Sigmoid colon (tissue), 7 donors: ENCODE measurements around the gene CRADD. TPM values are rescaled to one million over a fixed set of nuclear protein-coding genes. Genes with fewer than 3 reads are reported as not detected.

Experiments used
- DNase-seq: peaks from one replicate; pipeline ENCODE4 v3.0.0-alpha.2; 2019
- H3K27ac ChIP-seq, 4 donors: fragments of 200-600 bp; sonication (generic); one replicate each; pipeline ENCODE4 v1.5.1; 2016 to 2019; ENCODE audit warnings: mild to moderate bottlenecking in 1 of 4
- H3K27me3 ChIP-seq, 3 donors: fragments of 200-600 bp; sonication (generic); one replicate each; pipeline ENCODE4 v1.5.1; 2019; ENCODE audit warnings: mild to moderate bottlenecking in 1 of 3
- H3K36me3 ChIP-seq, 4 donors: fragments of 200-600 bp; sonication (generic); one replicate each; pipeline ENCODE4 v1.5.1; 2016 to 2019
- H3K4me1 ChIP-seq, 4 donors: fragments of 200-600 bp; sonication (generic); one replicate each; pipeline ENCODE4 v1.5.1; 2017 to 2019
- H3K4me3 ChIP-seq, 4 donors: fragments of 200-600 bp; sonication (generic); one replicate each; pipeline ENCODE4 v1.5.1; 2017 to 2019; ENCODE audit warnings: mild to moderate bottlenecking in 2 of 4, moderate library complexity in 1 of 4
- H3K9me3 ChIP-seq, 4 donors: fragments of 200-600 bp in 3 of 4; sonication (generic) in 3 of 4; one replicate each; pipeline versions ENCODE4 v1.5.1 to v1.6.1; 2013 to 2019
- EP300 ChIP-seq, 4 donors: sonication (generic); formaldehyde crosslinking; IDR thresholded peaks; one replicate each; pipeline ENCODE4 v1.6.1; 2017; ENCODE audit warnings: antibody characterized with exemption in 4 of 4
- POLR2A ChIP-seq, 2 donors: fragments of 450-650 bp; IDR thresholded peaks; one replicate each; pipeline ENCODE4 v1.6.1; 2016; ENCODE audit warnings: antibody characterized with exemption in 2 of 2, mild to moderate bottlenecking in 2 of 2, moderate library complexity in 2 of 2
- POLR2AphosphoS5 ChIP-seq, 4 donors: sonication (generic); formaldehyde crosslinking; IDR thresholded peaks; one replicate each; pipeline ENCODE4 v1.6.1; 2017; ENCODE audit warnings: antibody characterized with exemption in 4 of 4
- WGBS, 2 donors: extraction: QIAGEN DNeasy Blood & Tissue Kit; methylation state at CpG; one replicate each; pipeline ENCODE4 v1.1.7; 2013; 5-methylcytosine and 5-hydroxymethylcytosine counted together
- intact Hi-C: fragments of 100-400 bp; cut with DNase I; formaldehyde crosslinking; loops from one replicate; pipeline ENCODE4 v1.15.1; 2023
- polyA plus RNA-seq, 3 donors: library from polyadenylated mRNA; stranded (reverse); fragments of 200-250 nt; gene quantifications; one replicate each; pipeline ENCODE4 v1.2.3, GENCODE V29; 2013
- total RNA-seq, 4 donors: library from RNA; depleted of rRNA; stranded (reverse); fragments of >200 nt; gene quantifications; one replicate each; pipeline ENCODE4 v1.1.0, GENCODE V29; 2016
- TF ChIP-seq, protein P1 (sequence below), 4 experiments: fragments of 450-650 bp in 3 of 4; fragments of 200-600 bp in 1 of 4; IDR thresholded peaks; one replicate each; pipeline ENCODE4 v1.5.1; 2016 to 2019; ENCODE audit warnings: antibody characterized with exemption in 4 of 4, mild to moderate bottlenecking in 3 of 4, moderate library complexity in 2 of 4
- donor health status: healthy with polysubstance abuse.
- donor health status: Bipolar disorder and iron deficiency.
- donor health status: healthy.

CRADD gene
- total and polyA plus RNA-seq, 7 donors = 14.1 to 98.9 (median 43.7) TPM

DNA sequence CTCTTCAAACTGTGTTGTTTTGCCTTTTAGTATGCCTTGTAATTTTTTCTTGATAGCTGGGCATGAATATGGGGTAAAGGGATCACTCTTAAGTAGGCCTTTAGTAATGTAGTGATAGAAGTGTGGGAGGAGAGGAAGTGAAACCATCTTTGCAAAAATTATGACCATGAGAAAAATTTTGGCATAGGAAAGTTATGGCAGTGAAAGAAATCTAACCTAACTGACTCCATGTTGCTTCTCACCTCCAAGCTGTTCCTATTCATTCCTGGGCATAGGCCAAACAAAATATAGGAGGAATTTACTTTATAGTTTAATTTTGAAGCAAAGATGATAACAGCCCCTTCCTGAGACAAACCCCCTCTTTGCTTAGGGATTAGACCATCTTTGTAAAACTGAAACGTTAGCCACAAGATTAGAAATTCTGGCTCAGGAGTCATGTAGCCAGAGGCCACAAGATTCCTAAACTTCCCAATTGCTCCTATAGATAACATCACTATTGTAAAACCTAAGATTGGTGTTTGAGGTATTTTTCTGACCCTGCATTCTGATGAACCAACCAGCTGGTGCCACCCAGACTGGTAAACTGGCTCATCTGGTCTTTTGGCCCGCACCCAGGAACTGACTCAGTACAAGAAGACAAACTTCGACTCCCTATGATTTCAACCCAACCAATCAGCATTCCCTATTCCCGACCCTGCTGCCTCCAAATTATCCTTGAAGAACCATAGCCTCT, 45.8 kb downstream of the CRADD start:
- TF ChIP-seq POLR2AphosphoS5 (IDR thresholded peaks at IDR 0.05) (no peak), POLR2A (IDR thresholded peaks at IDR 0.05) (no peak), EP300 (IDR thresholded peaks at IDR 0.05) (no peak)
- TF ChIP-seq, protein P1, sequence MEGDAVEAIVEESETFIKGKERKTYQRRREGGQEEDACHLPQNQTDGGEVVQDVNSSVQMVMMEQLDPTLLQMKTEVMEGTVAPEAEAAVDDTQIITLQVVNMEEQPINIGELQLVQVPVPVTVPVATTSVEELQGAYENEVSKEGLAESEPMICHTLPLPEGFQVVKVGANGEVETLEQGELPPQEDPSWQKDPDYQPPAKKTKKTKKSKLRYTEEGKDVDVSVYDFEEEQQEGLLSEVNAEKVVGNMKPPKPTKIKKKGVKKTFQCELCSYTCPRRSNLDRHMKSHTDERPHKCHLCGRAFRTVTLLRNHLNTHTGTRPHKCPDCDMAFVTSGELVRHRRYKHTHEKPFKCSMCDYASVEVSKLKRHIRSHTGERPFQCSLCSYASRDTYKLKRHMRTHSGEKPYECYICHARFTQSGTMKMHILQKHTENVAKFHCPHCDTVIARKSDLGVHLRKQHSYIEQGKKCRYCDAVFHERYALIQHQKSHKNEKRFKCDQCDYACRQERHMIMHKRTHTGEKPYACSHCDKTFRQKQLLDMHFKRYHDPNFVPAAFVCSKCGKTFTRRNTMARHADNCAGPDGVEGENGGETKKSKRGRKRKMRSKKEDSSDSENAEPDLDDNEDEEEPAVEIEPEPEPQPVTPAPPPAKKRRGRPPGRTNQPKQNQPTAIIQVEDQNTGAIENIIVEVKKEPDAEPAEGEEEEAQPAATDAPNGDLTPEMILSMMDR (IDR thresholded peaks at IDR 0.05) = no peak
- no peak for DNase-seq
- Histone ChIP-seq H3K9me3 (peaks cover 0 to 7% (median 0%) of the 10 kb centered on the region in 4 donors), H3K4me1 (peaks cover 0 to 20% (median 15%) of the 10 kb centered on the region in 4 donors), H3K36me3 (no peaks in the 10 kb centered on the region), H3K27ac (no peak overlapping the region), H3K4me3 (no peak overlapping the region), H3K27me3 (no peaks in the 10 kb centered on the region)
- intact Hi-C loops = no loop called here
- 88 to 93% methylated on average over 4 of the region's 4 CpGs for WGBS, 2 donors

GRCh38 chr12:93723568-93723930, 46.4 kb downstream of the CRADD start:
- Histone ChIP-seq H3K4me1 (peaks cover 0 to 21% (median 20%) of the 10 kb centered on the region in 4 donors), H3K9me3 (peaks cover 0 to 3% (median 0%) of the 10 kb centered on the region in 4 donors), H3K27ac (peak overlapping the region in 1 of 4 donors; percentile 3), H3K36me3 (no peaks in the 10 kb centered on the region), H3K27me3 (no peaks in the 10 kb centered on the region), H3K4me3 (no peak overlapping the region)
- 97% methylated on average over 4 of the region's 4 CpGs for WGBS, 2 donors
- no peak for DNase-seq
- intact Hi-C loops = no loop called here
- TF ChIP-seq POLR2A (IDR thresholded peaks at IDR 0.05) = no peak
- TF ChIP-seq EP300 (IDR thresholded peaks at IDR 0.05) = no peak
- TF ChIP-seq POLR2AphosphoS5 (IDR thresholded peaks at IDR 0.05) = no peak
- TF ChIP-seq, protein P1 (IDR thresholded peaks at IDR 0.05) = no peak

DNA sequence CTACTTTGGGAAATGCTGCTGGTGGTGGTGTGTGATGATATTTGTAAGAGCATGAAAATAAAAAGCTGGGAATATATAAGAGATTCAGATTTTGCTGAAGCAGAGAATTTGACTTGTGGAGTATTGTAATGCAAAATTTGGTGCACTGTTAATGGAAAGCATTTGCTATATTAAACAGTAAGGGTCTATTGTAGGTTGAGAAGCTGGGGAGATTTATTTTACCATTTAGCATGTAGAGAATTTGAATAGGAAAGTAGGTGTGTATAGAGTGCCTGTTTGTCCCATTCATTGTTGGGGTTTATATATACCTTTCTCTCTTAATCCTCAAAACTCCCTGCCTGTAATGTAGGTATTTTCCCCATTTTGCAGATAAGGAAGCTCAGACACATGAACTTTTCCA, 48.4 kb downstream of the CRADD start:
- Histone ChIP-seq H3K9me3 (peaks cover 0 to 3% (median 0%) of the 10 kb centered on the region in 4 donors), H3K27ac (no peak overlapping the region), H3K36me3 (no peaks in the 10 kb centered on the region), H3K4me3 (no peak overlapping the region), H3K27me3 (no peaks in the 10 kb centered on the region), H3K4me1 (peaks cover 0 to 41% (median 30%) of the 10 kb centered on the region in 4 donors)
- intact Hi-C loops = no loop called here
- TF ChIP-seq POLR2A (IDR thresholded peaks at IDR 0.05) (no peak), EP300 (IDR thresholded peaks at IDR 0.05) (no peak), POLR2AphosphoS5 (IDR thresholded peaks at IDR 0.05) (no peak)
- TF ChIP-seq, protein P1 (IDR thresholded peaks at IDR 0.05) = no peak
- DNase-seq = no peak

DNA sequence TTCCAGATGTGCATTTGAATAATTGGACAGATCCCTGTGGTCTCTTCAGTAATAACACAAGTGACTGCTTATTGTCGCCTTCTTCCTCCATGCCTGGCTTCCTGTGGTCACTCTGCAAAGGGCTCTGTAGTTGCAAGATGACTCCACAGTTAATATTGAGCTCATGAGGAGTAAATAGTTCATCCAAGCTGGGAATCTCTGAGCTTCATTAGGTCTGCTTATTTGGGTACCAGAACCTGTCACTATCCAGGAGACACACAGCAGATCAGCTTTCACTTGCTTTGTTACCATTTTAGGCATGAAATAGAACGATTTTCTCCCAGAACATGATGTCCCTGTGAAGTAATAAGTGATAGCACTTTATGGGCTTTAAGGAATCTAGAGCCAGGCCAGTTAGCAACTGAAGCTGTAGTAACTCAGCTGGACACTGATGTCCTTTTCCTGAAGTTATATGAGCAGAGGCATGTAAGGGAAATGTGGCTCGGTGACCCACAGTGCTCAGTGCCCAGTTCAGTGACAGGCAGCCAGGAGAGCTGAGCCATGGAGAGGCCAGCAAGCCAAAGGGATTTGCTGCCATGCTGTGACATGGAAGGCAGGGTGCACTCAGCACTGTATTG, 50.1 kb downstream of the CRADD start:
- DNase-seq = peak; percentile 75
- WGBS, 2 donors = 69 to 72% methylated on average over 3 of the region's 3 CpGs
- Histone ChIP-seq H3K36me3 (no peaks in the 10 kb centered on the region), H3K9me3 (peaks cover 0 to 3% (median 0%) of the 10 kb centered on the region in 4 donors), H3K4me3 (no peak overlapping the region), H3K4me1 (peaks cover 0 to 51% (median 31%) of the 10 kb centered on the region in 4 donors), H3K27ac (peak overlapping the region in 3 of 4 donors; percentile 77 to 85 (median 84)), H3K27me3 (no peaks in the 10 kb centered on the region)
- no peak for TF ChIP-seq POLR2A (IDR thresholded peaks at IDR 0.05)
- TF ChIP-seq EP300 (IDR thresholded peaks at IDR 0.05) = peak; percentile 89 to 99 (median 98)
- TF ChIP-seq POLR2AphosphoS5 (IDR thresholded peaks at IDR 0.05) = peak; percentile 92 to 94 (median 94)
- TF ChIP-seq, protein P1 (IDR thresholded peaks at IDR 0.05) = no peak
- intact Hi-C loops = no loop called here
